GM21381 (cell line): ENCODE measurements around the gene SLC40A1.
A peak's percentile ranks its signal among the peaks of the same experiment; 100 is the strongest.

ENCODE experiments used
- ATAC-seq: cut with Tn5 transposase; IDR thresholded peaks from one replicate; pipeline ENCODE4 v1.9.1; 2021; ENCODE audit warnings: mild to moderate bottlenecking, moderate library complexity; ENCODE audit not compliant: unreplicated experiment

The SLC40A1 gene

GRCh38 chr2:189601043-189601442, 20.5 kb upstream of the SLC40A1 start:
- no peak for ATAC-seq

GRCh38 chr2:189599245-189599644, 18.7 kb upstream of the SLC40A1 start:
- no peak for ATAC-seq

- no peak for ATAC-seq
Observed at GRCh38 chr2:189595417-189595816, 14.8 kb upstream of the SLC40A1 start.

DNA sequence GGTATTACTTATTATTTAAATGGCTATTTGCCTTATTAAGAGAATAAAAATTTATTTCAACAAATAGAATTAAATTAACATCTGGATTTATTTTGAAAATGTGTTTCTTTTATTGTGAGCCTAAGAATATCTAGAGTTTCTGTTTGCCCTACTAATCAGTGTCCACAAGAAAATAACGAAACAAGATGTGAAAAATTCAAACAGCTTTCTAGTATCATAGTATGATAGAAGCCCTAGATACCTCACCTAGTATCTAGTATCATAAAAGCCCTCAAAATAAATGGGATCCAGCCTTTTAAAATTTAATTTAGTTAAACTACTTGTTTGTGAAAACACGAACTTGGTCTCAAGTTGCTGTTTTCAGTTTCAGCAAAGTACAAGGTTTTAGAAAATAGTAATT, 13.7 kb upstream of the SLC40A1 start:
- no peak for ATAC-seq

DNA sequence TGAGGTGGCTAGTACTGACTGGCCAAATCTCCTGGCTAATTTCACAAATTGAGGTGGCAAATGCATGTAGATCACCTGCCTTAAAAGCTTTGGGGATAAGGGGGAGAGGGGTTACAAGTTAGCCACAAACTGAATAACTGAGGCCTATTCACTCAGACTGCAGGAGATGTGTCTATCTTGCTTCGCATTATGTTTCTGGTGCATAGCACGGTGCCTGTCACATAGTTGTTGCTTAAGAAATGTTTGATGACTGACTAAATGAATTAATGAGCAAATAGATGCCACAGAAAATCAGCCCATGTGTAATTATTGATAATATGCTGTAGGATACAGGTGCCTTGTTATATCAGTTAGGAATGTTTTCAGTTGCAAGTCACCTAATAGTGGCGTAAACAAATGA, 12.5 kb upstream of the SLC40A1 start:
- no peak for ATAC-seq

DNA sequence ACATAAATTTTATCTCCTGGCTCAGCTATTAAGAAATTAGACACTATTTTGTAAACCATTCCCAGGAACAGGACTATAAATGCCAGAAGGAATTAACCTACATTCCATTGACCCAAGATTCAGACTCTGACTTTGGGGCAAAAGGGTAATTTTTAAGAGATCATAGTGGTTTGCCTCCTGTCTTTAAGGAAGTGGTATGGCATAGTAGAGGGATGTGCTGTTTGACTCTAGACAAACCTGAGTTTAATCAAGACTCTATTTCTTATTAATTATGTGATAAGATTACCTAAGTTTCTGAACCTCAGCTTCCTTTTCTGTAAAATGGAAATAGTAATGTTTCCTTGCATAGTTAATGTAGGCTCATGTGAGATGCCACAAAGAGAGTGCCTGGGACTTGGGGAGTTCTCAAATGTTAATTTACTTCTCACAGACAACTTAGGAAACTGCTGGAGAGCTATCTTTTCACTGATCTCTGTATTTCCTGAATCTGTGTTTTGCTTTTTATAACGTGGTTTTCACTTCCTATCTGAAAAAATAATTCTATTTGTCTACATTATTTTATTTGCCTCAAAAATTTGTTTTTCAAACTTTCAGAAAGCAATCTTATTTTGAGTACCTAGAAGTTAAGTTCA, 11.9 kb upstream of the SLC40A1 start:
- ATAC-seq: no peak

- no peak for ATAC-seq
Observed at GRCh38 chr2:189587780-189588179, 7.2 kb upstream of the SLC40A1 start.

- ATAC-seq: no peak
Observed at GRCh38 chr2:189585226-189585756, 4.7 kb upstream of the SLC40A1 start.

GRCh38 chr2:189584686-189585085, 4.1 kb upstream of the SLC40A1 start:
- no peak for ATAC-seq

DNA sequence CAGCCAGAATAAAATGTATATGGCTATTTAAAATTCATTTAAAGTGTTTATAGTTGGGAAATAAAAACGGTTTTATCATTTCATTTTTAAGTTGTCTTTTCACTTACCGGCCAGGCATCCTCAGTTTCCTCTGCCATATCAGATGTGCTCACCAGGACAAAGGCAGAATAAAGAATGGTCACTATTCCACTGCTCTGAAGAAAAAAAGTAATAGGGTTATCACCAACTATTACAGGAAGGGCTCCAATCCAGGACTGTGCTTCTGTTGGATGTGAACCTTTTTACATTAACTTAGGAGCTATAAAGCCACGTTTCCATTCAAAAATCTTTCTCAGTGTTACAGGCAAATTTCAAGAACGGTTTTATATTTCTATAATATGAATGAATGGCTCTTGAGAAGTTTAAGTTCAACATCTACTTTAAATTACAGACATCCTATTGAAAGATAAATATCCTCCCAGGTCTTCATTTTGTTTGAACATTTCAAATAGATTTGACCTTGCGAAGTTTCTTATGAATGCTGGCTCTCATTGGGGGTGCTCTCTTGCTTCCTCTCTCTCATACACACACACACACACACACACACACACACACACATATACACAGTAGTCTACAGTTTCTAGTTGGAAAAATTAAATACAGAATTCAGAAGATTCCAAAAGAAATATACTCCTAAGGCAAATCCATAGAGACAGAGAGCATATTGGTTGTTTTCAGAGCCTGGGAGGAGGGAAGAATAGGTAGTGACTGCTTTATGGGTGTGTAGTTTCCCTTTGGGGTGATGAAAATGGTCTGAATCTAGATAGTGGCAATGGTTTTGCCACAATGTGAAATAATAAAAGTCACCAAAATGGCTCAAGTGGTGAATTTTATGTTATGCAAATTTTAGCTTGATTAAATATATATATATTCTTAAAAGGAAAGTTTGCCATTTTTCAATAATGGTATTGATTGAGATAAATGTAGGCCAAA, 2.9 kb upstream of the SLC40A1 start:
- no peak for ATAC-seq

- no peak for ATAC-seq
Observed at GRCh38 chr2:189582809-189583192, 2.2 kb upstream of the SLC40A1 start.

DNA sequence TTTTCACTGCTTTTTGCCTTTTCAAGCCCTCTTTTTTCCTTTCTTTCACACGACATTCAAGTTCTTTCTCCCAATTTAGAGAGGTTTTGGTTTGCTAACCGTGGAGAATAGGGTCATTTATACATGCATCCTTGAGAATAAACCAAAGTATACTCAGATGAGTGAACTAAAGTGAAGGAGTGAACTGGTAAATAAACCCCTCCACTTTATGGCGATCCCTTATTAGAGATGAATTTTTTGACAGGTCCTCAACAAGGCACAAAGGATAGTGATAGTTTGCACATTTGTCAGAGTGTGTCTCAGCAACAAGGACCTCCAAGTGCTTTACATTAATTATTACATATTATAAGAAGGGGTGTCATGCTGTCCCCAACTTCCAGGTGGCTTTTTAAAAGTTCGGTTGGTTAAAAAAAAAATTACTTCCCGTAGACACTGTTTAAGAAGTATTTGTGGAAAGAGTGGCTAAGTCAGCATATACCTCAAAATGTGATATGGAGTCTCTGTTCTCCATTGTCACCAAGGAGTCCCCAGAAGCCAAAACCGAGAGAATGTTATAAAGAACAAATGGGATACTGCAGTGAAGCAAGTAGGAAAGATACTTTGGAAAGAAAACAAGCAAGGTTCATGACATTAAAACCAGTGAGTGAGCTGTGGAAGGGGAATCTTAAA, 1.7 kb upstream of the SLC40A1 start:
- no peak for ATAC-seq

GRCh38 chr2:189581354-189582139, 961 bp upstream of the SLC40A1 start:
- ATAC-seq: no peak

DNA sequence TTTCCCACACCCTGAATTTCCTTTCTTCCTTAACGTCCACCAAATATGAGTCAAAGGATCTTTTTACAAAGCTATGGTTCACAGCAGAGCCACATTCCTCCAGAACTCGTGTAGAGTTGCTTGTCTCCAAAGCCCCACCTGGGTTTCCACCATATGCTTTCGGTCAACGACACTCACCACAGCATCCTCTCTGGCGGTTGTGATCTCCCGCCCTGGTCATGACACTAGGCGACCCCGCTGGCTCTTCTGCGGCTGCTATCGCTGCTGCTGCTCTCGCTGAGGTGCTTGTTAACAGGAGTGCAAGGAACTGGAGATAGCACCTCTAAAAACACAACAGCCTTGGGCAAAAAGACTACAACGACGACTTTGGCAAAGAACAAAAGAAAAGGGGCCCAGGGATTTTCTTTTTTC, 340 bp downstream of the SLC40A1 start:
- ATAC-seq: peak; percentile 41

DNA sequence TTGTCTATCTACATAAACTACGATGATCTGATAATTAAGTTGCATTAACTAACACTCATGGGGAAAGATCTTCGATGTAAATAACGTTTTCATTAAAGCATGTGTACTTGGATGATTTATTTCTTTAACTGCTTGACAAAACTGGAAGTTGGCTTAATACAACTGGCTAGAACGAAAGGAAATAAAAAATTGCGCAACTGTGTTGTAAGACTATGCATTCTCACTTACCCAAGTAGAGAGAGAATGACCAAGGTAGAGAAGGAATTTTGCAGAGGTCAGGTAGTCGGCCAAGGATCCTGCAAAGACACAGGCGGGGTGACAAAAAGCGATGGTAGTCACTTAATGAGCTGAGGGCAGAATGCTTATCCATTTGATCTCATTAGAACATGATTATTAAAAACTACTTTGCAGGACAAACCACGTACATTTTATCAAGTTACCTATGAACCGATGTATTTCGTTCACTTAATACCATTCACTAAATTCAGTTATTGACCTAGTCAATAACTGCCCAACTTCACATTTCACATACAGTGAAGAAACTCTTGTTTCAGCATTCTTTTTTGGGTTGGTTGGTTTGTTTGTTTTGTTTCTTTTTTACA, 900 bp downstream of the SLC40A1 start:
- no peak for ATAC-seq

DNA sequence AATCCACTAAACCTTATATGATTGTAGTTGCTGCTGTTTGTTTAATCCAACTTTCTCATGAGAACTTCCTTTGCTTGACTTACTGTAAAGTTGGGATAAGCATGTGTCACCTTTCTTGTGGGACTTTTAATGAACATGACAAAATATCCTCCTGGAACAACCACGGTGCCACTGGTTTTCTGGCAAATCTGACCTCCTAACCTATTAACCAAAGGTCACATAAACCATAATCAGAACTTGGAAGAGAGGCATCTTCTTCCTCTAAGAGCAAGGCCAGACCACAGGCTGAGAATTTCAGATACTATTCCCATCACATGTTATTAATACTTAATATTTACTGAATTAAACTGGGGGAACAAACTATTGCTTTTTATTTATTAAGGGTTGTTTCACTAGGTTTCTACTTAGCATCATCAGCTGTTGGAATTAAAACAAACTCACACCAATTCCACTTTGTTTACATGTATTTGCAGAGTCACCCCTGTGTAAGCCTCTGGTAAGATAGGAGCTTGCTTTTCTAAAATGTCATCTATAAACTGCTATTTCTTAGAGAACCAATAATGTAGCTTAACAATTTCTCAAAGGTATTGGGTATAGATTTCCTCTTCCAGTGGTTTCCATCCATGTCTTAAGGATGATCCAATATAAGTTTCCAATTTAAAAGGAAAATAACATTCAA, 2.2 kb downstream of the SLC40A1 start:
- no peak for ATAC-seq

DNA sequence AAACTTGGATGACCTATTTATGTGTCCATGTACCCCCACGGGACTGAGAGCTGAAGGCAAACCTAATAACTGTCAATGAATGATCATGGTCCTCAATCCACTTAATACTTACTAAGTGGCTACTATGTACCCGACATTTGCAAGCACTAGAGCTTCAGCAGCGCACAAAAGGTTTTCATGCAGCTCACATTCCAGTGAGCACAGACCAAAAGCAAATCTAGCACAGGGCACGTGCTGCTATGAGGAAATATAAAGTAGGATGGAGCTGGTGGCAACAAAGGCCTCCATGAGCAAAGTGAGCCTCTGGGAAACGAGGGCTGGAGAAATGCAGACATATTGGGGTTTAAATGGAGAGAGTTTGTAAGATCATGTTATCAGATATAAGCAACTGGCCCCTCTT, 3.5 kb downstream of the SLC40A1 start:
- no peak for ATAC-seq

GRCh38 chr2:189576396-189576795, 4.2 kb downstream of the SLC40A1 start:
- ATAC-seq: no peak

GRCh38 chr2:189574793-189575475, 5.7 kb downstream of the SLC40A1 start:
- no peak for ATAC-seq
